Stomach (tissue), 4 donors: ENCODE results near the gene MYO18B.

Experiments used
- POLR2A ChIP-seq, 4 donors: fragments of 450-650 bp; IDR thresholded peaks; one replicate each; pipeline ENCODE4 v1.6.1; 2016; ENCODE audit warnings: antibody characterized with exemption in 4 of 4, control low read depth in 2 of 4, mild to moderate bottlenecking in 1 of 4, moderate library complexity in 1 of 4
- TF ChIP-seq, protein P1 (sequence below), 7 experiments: fragments of 450-650 bp in 4 of 7; fragments of 200-600 bp in 3 of 7; sonication (generic) in 3 of 7; IDR thresholded peaks; one replicate each; pipeline ENCODE4 v1.5.1; 2016 to 2019; ENCODE audit warnings: antibody characterized with exemption in 7 of 7, control low read depth in 2 of 7, mild to moderate bottlenecking in 1 of 7

DNA sequence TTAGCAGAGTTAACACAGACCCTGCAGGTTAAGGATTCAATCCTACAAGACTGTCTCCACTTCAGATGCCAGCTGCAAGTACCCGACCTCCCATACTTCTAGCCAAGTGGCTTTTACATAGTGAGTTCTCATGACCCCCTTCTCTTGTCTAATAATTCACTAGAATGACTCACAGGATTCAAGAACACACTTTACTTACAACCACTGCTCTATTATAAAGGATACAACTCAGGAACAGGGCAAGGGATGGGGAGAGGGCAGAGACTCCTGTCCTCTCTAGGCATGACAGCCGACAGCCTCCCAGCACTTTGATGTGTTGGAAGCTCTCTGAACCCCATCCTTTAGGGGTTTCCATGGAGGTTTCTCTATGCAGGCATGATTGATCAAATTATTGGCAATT, 60.0 kb downstream of the MYO18B start:
- TF ChIP-seq, protein P1, sequence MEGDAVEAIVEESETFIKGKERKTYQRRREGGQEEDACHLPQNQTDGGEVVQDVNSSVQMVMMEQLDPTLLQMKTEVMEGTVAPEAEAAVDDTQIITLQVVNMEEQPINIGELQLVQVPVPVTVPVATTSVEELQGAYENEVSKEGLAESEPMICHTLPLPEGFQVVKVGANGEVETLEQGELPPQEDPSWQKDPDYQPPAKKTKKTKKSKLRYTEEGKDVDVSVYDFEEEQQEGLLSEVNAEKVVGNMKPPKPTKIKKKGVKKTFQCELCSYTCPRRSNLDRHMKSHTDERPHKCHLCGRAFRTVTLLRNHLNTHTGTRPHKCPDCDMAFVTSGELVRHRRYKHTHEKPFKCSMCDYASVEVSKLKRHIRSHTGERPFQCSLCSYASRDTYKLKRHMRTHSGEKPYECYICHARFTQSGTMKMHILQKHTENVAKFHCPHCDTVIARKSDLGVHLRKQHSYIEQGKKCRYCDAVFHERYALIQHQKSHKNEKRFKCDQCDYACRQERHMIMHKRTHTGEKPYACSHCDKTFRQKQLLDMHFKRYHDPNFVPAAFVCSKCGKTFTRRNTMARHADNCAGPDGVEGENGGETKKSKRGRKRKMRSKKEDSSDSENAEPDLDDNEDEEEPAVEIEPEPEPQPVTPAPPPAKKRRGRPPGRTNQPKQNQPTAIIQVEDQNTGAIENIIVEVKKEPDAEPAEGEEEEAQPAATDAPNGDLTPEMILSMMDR (IDR thresholded peaks at IDR 0.05), result no peak
- no peak for TF ChIP-seq POLR2A (IDR thresholded peaks at IDR 0.05)
